PFSK-1 (cell line): ENCODE data around the gene GCN1.

Source experiments
- POLR2AphosphoS5 ChIP-seq: IDR thresholded peaks from 2 replicates; pipeline ENCODE4 v1.6.1; 2012; ENCODE audit warnings: low read depth, mild to moderate bottlenecking, control low read depth, low read length, moderate library complexity
- REST ChIP-seq, 2 experiments: IDR thresholded peaks; 2 replicates each; pipeline versions ENCODE4 v1.6.1 to v1.8.0; 2011 to 2012; ENCODE audit warnings: low read depth in 2 of 2, low read length in 2 of 2, control low read depth in 1 of 2, inconsistent platforms in 1 of 2, mild to moderate bottlenecking in 1 of 2, moderate library complexity in 1 of 2; ENCODE audit not compliant: insufficient read depth in 1 of 2
- TAF1 ChIP-seq: IDR thresholded peaks from 2 replicates; pipeline ENCODE4 v1.6.1; 2012; ENCODE audit warnings: low read length, control low read depth, borderline replicate concordance; ENCODE audit not compliant: insufficient read depth

GRCh38 chr12:120092551-120093335, 101.8 kb downstream of the GCN1 start:
- no peak for TF ChIP-seq POLR2AphosphoS5
- no peak for TF ChIP-seq REST (IDR thresholded peaks at IDR 0.05; ENCODE audit: insufficient read depth in 1 of 2, low read depth in 2 of 2, low read length in 2 of 2)
- no peak for TF ChIP-seq TAF1
